Upper lobe of left lung (tissue), 4 donors: ENCODE measurements around the gene AOAH.

Experiments
- CTCF ChIP-seq, 6 experiments: fragments of 450-650 bp in 4 of 6; fragments of 200-600 bp in 2 of 6; sonication (generic) in 2 of 6; IDR thresholded peaks; one replicate each; pipeline ENCODE4 v1.5.1; 2016 to 2019; ENCODE audit warnings: antibody characterized with exemption in 6 of 6
- EP300 ChIP-seq, 4 donors: sonication (generic); formaldehyde crosslinking; IDR thresholded peaks; one replicate each; pipeline ENCODE4 v1.5.1; 2017; ENCODE audit warnings: antibody characterized with exemption in 4 of 4, control low read depth in 2 of 4
- POLR2A ChIP-seq, 4 donors: fragments of 450-650 bp; IDR thresholded peaks; one replicate each; pipeline ENCODE4 v1.5.1; 2016 to 2017; ENCODE audit warnings: antibody characterized with exemption in 4 of 4, mild to moderate bottlenecking in 2 of 4

DNA sequence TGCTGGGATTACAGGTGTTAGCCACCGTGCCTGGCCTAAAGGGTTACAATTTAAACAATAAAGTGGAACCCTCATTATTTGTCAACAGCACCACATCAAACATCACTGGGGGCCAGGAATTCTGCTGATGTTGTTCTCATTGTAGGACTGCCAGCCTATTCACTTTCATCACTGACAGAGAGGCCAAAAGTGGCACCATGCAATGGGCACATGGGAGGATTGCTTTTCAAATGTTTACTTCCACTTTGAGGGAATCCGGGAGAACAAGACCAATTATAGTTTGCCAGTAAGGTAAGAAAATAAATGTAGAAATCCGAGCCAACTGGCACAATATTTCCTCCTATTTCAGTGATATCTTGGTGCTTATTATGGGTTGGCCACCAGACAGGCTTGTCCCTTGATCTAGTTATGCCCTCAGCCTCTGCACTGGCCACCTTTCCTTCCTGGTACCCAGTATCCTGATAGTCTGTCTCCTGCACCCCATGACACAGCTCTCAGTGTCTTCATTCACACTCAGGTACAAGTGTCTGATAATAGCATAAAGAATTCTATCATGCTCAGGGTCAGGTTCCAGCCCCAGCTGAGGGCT lies 252.1 kb downstream of the AOAH start:
- TF ChIP-seq CTCF (IDR thresholded peaks at IDR 0.05) (no peak), EP300 (IDR thresholded peaks at IDR 0.05) (no peak), POLR2A (IDR thresholded peaks at IDR 0.05) (no peak)
